ENCODE data around the gene THSD7A.

DNA sequence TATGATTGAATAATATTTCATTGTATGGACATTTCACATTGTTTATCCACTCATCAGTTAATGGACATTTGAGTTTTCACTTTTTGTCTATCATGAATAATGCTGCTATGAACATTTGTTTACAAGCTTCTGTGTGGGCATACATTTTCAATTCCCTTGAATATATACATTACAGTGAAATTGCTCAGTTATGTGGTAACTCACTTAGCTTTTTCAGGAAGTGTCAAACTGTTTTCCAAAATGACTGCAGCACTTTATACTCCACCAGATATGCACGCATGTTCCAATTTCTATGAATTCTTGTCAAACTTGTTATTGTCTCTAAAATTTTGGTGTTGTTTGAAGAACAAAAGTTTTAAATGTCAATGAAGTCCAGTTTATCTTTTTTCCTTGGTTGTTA lies 401.2 kb downstream of the THSD7A start:
- TF ChIP-seq POLR2A (IDR thresholded peaks at IDR 0.05) (no peak), EP300 (IDR thresholded peaks at IDR 0.05) (no peak)
- TF ChIP-seq, protein P1, sequence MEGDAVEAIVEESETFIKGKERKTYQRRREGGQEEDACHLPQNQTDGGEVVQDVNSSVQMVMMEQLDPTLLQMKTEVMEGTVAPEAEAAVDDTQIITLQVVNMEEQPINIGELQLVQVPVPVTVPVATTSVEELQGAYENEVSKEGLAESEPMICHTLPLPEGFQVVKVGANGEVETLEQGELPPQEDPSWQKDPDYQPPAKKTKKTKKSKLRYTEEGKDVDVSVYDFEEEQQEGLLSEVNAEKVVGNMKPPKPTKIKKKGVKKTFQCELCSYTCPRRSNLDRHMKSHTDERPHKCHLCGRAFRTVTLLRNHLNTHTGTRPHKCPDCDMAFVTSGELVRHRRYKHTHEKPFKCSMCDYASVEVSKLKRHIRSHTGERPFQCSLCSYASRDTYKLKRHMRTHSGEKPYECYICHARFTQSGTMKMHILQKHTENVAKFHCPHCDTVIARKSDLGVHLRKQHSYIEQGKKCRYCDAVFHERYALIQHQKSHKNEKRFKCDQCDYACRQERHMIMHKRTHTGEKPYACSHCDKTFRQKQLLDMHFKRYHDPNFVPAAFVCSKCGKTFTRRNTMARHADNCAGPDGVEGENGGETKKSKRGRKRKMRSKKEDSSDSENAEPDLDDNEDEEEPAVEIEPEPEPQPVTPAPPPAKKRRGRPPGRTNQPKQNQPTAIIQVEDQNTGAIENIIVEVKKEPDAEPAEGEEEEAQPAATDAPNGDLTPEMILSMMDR (IDR thresholded peaks at IDR 0.05) = no peak

All from tibial nerve (tissue), 4 donors.